HG03095 (cell line): ENCODE results near the gene LOX.

ENCODE experiments used
- ATAC-seq: cut with Tn5 transposase; IDR thresholded peaks from one replicate; pipeline ENCODE4 v1.9.1; 2021; ENCODE audit warnings: moderate library complexity; ENCODE audit not compliant: unreplicated experiment

Gene LOX

GRCh38 chr5:122054266-122054665 is 23.8 kb downstream of the LOX start:
- no peak for ATAC-seq

DNA sequence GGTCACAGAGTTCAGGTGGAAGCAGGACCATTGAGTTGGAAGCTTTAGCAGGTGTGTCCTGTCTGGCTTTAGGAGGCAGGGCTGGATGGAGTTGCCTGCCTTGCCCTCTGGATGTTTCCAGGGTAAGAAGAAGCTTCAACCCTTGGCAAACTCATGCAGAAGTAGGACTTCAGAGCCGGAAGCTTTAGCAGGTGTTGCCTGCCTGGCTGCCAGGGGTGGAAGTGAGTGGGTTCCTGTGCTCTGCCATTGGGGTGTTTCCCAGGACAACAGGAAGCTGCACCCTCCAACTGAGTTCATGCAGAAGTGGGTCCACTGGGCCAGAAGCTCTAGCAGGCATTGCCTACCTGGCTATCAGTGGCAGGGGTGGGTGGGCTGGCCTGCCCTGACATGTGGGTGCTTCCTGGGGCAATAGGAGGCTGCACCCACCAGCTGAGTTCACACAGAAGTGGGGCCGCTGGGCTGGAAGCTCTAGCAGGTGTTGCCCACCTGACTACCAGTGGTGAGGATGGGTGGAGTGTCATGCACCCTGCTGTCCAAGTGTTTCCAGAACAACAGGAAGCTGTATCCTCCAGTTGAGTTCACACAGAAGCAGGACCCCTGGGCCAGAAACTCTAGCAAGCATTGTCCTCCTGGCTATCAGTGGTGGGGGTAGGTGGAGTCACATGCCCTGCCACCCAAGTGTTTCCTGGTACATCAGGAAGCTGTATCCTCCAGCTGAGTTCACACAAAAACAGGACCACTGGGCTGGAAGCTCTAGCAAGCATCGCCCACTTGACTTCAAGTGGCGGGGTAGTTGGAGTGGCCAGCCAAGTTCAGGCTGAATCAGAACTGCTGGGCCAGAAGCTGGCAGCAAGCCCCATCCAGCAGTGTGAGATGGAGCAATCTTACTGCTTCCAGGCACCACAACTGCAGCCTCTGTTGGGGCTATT is 24.6 kb downstream of the LOX start:
- ATAC-seq, result no peak

DNA sequence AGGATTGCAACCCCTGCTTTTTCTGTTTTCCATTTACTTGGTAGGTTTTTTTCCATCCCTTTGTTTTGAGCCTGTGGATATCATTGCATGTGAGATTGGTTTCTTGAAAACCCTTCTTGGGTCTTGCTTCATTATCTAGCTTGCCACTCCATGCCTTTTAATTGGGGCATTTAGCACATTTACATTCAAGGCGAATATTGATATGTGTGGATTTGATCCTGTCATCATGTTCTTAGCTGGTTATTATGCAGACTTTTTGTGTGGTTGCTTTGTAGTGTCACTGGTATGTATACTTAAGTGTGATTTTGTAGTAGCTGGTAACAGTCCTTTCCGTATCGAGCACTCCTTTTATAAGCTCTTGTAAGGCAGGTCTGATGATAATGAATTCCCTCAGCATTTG is 26.5 kb downstream of the LOX start:
- ATAC-seq, result no peak

GRCh38 chr5:122050959-122051358 is 27.1 kb downstream of the LOX start:
- no peak for ATAC-seq

DNA sequence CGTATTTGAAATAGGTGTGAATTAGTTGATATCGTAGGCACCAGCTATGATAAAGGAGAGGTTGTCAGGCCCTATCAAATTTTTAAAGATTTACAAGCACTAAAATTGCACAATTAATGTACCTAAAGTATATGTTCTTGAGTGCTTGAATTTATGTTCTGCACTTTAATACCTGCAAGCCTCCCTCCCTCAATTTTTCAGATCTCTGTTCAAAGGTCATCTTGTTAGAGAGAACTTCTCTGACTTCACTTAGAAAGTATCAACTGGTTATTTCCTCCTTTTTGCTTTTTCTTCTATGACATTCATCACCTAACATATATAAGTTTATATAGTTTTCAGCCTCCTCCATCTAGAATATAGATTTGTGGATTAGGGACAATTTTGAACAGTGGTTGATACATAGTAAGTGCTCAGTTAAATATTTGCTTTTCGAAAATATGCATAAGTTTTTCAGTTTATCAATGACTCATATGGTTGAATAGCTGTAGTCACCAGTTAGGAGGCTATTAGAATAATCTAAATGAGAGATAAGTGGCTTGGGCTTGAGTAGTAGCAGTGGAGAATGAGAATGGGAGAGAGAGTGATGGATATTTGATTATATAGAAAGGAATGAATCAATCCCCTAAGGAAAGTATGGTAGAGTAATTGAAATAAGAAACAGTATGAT is 37.3 kb downstream of the LOX start:
- no peak for ATAC-seq

DNA sequence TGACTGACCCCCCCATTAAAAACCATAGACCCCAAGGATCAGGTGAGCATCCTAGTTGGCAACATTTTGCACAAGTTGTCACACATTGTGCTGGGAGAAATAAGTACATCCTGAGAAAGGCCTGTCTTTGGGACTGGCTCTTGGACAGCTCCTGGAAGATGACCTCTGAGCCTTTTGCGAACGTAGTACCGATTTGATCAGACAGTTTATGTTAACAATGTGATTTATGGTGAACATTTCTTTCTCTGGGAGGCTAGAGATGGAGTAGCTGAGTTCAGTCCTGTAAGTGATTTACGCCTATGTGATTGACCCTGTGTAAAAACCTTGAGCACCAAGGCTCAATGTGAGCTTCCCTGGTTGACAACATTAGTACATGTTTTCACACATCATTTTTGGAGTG is 41.7 kb downstream of the LOX start:
- no peak for ATAC-seq

- ATAC-seq, result no peak
Measured at GRCh38 chr5:122035913-122036312, 42.1 kb downstream of the LOX start.

DNA sequence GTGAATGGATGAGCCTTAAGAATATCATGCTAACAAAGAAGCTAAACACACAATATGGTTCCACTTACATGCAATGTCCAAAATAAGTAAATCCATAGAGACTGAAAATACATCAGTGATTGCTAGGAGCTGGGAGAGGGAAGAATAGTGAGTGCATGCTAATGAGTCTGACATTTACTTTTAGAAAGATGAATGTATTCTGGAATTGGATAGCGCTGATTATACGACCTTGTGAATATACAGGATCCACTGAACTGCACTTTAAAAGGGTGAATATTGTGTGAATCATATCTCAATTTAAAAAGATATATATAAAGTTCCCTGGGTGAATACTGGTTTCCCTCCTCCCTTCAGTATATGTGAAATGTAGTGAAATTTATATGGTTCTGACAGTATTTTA is 46.2 kb downstream of the LOX start:
- no peak for ATAC-seq

GRCh38 chr5:122030251-122030650 is 47.8 kb downstream of the LOX start:
- no peak for ATAC-seq

- no peak for ATAC-seq
Measured at GRCh38 chr5:122029818-122030217, 48.2 kb downstream of the LOX start.

DNA sequence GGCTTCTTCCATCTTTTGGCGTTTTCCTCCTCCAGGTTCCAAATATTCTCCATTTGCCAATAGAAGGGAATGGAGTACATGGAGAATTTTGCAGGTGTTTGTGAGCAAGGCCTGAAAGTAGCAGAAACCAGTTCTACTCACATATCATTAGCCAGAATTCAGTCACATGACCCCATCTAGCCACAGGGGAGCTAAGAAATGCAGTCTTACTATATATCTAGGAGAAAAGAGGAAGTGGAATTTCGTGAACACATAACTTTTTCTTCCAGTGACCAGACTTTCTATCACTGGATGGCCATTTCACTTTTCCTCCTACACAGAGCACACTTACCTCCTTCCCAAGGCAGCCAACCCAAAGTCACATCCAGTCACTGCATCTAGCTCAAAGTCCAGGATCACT is 55.1 kb downstream of the LOX start:
- peak; percentile 45 for ATAC-seq

GRCh38 chr5:122019919-122020590 is 58.0 kb downstream of the LOX start:
- no peak for ATAC-seq

DNA sequence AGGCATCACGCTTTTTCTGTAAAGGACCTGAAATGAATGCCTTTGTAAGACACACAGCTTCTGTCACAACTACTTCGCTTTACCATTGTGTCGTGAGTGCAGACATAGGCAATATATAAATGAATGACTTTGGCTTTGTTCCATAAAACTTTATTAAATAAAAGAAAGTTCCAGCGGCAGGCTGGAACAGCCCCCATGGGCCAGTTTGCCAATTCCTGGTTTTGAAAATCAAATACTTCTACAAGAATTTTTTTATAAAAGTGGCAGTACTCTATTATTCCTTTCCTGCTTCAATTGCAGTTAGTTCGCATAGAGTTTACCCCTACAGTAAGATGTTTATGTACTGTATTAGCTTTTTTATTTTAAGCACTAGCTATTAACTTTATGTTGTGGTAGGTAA is 62.6 kb downstream of the LOX start:
- ATAC-seq, result no peak

DNA sequence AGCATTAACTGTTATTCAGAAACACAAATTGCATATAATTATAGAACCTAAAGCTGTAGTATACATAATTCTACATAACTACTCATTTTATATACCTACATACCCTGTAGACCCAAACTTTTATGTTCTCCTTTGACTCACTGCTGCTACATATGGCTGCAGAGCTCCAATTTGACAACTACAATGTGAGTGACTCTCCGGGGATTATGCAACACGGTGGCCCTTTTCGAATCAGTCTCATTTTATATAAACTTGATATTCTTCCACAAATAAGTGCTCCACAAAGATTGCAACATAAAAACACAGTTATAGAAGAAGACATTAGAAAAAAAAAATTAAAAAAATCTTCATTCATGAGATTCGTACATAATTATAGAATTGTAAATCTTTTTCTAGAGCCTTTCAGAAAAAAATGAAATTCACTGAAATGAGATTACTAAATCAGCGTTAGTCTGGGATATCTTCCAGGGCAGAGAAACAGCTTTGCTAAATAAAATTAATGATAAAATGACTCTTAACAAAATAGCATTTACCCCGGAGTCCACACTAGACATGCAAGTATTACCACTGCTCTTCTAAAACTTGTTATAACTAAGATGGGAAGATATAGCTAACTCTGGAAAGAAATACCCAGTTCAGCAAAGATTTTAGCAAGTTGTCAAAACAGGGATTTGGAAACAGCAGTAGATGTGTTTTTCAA is 63.7 kb downstream of the LOX start:
- no peak for ATAC-seq
